ENCODE data around the gene FEZ2.

The FEZ2 gene

GRCh38 chr2:36526226-36526625 is 71.7 kb downstream of the FEZ2 start:
- no peak for DNase-seq

DNA sequence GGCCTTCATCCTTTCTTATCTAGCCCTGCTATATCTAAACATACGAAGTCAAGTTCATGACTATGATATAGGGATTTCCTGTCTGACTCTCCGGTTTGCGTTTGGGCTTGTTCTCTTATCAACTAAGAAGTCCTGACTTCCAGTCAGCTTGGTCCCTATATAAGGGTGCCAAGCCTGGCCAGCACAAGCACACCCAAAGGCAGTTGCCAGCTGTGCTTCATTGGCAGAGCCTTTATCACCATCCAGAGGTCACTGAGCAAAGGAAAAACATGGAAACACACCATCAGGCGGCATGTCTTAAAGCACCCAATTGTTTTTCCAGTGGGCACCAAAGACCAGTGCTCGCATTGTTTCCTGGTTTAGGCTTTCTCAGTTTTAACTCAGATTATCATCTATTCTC is 72.7 kb downstream of the FEZ2 start:
- DNase-seq: no peak

GRCh38 chr2:36523153-36523552 is 74.8 kb downstream of the FEZ2 start:
- no peak for DNase-seq

DNA sequence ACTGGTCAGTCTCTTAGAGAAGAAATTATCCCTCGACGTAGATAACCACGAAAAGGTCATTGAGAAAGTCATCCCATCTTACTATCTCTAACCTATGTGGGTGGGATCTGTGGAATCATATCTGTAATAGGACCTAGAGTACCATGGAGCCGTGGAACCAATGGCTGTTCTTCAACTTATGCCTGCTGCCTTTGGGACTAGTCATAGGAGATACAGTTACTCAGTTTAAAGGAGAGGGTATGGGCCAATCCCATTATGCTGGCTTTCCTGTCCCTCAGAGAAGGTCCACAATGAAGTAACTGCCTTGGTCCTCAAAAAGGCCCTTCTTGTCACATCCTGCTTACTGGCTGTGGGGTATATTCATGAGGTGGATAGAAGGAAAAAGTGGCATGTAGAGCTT is 77.5 kb downstream of the FEZ2 start:
- no peak for DNase-seq

DNA sequence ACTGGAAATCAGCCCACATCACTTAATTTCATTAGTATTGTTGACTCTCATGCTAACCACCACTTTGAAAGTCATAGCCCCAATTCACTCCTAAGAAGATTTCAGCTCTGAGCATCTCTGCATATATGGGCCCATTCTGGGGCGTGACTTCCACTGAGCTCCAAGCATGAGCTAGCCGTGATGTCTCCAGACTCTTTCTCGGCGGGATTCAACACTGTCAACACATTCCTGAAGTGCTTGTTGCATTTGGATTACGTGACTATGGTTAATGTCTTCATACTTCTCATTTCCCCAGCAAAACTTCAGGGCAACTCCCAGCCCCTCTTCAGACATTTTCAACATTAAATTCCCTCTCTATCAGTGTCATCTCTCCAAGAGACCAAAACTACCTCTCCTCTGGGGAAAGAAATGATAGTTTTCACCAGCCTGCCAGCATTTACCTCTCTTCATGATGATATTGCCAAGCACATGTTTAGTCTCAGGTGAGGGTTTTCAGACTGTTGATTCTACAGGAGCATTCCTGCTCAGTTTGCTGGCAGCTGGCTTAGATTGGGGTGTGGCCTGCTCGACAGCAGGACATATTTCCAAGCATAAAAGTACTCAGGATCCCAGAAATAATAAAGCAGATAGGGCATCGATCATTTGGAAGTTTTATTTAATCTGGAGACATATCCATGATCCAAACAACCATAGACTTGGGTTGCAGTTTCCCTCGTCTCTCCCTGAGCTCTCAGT is 81.7 kb downstream of the FEZ2 start:
- DNase-seq: no peak

DNA sequence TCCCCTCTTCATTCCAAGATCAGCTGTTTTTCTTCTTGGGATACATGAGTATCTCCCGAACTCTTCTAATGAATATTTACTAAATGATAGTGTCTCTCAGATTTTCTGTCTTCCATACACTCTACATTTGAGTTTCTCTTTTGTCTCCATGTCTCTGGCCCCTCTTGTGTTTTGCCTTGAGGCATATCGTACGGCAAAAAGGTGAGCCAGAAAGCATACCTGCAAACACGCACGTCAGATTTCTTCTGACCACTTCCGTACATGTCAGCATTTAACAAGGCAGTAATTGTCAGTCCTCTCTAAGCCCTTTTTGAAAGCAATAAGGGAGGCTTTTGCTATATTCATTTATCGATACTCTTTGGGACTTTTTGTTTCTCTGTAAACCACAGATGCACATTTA is 82.4 kb downstream of the FEZ2 start:
- DNase-seq: no peak

DNA sequence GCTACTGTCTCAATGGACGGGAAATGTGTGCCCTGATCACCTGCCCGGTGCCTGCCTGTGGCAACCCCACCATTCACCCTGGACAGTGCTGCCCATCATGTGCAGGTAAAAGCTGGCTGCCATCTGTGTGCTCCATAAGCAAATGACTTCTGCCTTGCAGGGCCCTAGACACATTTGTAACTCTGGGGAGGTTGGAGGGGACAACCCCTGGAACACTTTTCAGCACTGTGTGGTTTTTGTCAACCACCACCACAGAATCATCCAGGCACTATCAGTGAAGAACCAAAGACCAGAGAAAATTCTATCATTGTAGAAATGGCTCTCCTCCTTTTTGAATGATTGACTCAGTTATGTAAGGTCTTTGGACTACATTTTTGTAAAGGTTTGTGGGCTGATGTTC is 84.3 kb downstream of the FEZ2 start:
- DNase-seq: no peak

DNA sequence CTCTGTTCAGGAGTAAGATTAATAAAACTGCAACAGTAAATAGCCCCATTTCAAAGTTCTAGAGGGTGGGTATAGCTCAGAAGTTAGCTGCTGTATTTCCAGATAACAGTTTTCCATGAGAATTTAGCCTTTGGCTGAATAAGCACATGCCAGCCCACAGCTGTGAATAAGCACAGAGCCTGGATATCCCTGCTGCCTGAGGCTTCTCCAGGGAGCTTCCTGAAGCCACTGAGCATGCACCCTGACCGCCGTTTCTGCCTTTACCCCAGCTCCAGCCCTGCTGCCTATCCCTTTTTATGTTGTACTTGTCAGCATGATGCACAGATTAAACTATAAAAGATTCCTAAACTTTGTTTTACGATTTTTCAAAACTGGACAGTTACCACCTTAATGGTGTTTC is 85.3 kb downstream of the FEZ2 start:
- DNase-seq: no peak

GRCh38 chr2:36511858-36512603 is 85.9 kb downstream of the FEZ2 start:
- no peak for DNase-seq

GRCh38 chr2:36509075-36509474 is 88.9 kb downstream of the FEZ2 start:
- no peak for DNase-seq

- DNase-seq: no peak
Observed at GRCh38 chr2:36507408-36507812, 90.6 kb downstream of the FEZ2 start.
